Iris pigment epithelial cell (primary cell): ENCODE data around the gene C10orf143.
"Not testable (repeated sequence)": the region's sequence is repeated elsewhere in the genome, so short reads cannot be mapped to it uniquely, and the experiment has no call there.

Source experiments
- DNase-seq: peaks from one replicate; pipeline ENCODE4 v3.0.0-alpha.2; 2011; ENCODE audit warnings: low read depth

The C10orf143 gene

DNA sequence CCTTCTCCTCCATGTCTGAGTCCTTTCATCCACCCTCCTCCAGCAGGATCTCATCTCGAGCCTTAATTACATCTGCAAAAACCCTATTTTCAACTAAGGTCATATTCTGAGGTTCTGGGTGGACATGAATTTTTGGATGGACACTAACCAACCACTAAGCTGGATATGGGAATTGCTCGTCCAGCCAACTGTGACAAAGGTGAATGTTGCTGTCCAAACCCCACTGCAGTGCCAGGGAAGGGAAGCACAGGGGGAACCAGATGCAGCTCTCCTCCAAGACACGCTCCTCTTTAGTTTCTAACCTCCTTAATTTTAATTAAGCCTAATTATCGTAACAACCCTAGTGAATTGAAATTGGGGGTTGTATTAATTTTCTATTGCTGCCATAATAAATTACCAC lies 81.4 kb downstream of the C10orf143 start:
- no peak for DNase-seq

DNA sequence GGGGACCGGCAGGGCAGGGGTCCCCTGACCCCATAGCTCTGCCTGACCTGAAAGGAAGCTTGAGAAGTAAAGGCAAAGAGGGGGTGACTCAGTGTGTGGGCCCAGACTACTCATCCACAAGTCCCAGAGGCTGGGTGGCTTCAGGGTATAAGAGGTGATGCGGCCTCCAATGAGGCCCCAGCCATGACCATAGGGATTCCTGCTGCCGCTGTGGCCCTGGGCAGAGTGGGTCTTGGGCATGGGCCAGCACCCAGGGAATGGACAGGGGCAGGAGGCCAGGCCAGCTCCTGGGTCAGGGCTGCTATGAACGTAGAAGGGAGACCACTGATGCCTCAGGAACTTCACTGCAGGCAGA lies 82.2 kb downstream of the C10orf143 start:
- DNase-seq, result no peak

DNA sequence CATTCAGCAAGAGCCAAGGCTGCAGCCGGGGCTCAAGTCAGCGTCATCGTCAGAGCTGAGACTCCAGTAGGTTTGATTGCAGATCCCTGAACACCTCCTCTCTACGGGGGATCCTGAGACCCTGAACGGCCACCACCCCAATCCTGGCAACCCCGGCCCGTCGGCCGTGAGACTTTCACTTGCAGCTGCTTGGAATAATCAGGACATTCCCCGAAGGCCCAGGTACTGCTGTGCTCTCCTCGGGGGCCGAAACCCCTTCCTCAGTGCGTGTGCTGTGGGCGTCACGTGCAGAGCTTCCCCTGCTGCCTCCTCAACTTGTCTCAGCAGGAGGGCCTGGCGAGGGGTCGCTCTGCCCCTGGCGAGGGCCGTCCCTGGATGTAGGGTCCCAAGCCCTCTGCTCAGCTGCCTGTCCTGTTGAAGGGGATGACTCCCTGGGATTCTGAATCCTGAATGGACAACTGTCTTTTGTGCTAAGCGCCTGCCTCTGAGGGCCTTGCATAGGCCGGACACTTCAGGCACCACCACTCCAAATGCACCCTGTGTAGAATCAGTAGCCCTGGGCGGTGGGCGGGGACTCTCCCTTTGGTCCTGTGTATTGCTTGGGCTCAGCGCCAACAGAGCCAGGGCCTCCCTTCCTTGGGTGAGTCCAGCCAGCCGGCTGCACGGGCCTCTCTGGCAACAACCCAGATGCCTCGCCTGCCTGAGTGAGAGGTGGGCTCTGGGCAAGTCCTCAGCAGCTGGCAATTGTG lies 82.7 kb downstream of the C10orf143 start:
- no peak for DNase-seq

DNA sequence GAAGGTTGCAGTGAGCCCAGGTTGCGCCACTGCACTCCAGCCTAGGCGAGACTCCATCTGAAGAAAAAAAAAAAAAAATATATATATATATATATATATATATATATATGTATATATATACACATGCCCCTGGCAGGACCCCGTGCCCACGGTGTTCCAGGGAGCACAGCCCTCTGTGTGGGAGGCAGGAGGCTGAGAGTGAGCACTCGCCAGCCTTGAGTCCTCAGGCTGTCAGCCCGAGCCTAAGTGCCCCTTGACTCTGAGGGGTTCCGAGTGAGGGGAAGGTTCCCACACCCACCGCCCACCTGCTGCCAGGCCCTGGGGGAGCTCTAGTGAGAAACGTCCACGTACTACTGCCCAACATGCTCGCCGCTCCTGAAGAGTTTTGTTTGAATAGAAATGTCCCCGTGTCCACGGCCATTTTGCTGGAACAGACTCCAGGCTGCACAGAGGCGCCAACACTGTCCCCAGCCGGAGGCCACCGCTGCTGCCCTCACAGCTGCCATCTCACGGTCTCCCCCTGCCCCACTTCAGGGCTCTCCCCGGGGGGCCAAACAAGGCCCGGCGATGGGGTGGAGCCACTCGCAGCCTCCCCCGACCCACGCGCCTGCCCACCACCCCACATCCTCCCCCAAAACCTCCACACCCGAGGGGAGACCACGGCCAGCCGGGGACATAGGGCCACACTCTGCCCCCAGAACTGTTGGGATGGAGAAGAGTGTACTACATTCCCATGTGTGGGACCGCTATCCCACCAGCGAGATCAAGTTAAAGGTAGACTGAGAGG lies 83.8 kb downstream of the C10orf143 start:
- DNase-seq, result no peak

DNA sequence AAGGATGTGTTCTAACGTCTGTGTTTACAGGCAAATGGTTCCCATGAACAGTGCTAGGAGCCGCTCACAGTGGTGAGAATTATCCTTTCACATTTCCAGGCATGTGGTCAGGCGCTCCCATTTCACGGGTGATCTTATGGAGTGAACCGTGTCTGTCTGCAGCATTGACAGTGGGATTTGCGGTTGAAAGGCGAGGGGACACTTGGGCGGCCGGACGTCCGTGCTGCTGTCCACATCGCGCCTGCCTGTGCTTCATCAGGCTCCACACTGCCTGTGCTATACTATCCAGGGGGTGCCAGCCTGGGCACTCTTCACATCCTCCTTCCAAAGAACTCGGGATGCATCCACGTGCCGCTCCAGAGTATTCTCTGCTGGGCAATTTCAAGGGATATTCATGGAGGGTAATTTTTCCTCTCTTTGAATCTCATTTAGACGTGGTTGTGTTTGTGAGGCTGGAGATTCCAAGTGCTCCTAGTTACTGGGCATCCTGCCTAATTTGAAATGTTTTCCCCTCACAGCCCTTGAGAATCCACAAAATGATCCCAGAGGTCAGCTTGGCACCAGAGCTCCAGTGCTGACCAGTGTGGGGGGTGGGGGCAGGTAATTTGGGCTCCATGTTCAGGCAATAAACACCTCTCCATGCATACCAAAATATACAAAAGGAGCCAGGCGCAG lies 84.7 kb downstream of the C10orf143 start:
- no peak for DNase-seq

DNA sequence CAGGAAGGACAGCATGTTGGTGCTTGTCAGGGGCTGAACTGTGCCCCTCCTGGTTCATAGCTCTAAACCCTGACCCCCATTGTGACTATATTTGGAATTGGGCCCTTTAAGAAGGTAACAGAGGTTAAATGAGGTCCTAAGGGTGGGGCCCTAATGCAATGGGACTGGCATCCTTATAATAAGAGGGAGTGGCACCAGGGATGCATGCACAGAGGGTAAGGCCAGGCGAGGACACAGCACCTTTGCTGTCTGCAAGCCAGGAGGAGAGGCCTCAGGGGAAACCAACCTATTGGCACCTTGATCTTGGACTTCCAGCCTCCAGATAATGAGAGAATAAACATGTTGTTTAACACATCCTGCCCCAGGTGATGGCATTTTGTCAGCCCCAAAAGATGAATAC lies 85.3 kb downstream of the C10orf143 start:
- DNase-seq, result no peak

DNA sequence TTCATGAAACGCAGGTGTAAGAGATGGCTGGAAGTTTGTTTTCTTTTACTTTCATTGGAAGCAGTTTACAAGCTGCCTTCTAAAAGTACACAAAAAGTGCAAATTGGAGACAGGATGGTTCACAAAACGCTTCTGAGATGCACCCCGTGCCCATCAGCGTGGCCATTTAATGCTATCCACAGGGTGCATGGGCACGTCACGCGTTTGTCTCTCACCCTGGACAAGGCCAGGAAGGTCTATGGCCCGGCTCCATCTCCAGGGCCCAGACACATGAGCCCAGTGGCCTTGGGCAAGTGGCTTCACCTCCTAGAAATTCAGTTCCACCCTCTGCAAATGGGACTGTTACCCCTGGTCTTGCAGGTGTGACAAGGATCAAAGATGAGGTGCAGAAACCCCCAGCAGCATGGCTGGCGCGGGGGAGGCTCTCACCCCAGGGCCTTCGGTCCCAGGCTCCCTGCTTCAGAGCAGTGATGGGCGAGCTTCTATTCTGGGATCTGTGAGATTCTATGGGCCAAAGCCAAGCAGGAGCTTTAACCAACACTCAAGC lies 85.8 kb downstream of the C10orf143 start:
- no peak for DNase-seq

DNA sequence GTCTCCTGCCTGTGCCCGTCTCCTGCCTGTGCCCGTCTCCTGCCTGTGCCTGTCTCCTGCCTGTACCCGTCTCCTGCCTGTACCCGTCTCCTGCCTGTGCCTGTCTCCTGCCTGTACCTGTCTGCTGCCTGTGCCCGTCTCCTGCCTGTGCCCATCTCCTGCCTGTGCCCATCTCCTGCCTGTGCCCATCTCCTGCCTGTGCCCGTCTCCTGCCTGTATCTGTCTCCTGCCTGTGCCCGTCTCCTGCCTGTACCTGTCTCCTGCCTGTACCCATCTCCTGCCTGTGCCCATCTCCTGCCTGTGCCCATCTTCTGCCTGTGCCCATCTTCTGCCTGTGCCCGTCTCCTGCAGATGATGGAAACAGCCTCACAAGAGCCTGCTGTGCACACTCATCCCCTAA lies 86.3 kb downstream of the C10orf143 start:
- not testable (repeated sequence) for DNase-seq

DNA sequence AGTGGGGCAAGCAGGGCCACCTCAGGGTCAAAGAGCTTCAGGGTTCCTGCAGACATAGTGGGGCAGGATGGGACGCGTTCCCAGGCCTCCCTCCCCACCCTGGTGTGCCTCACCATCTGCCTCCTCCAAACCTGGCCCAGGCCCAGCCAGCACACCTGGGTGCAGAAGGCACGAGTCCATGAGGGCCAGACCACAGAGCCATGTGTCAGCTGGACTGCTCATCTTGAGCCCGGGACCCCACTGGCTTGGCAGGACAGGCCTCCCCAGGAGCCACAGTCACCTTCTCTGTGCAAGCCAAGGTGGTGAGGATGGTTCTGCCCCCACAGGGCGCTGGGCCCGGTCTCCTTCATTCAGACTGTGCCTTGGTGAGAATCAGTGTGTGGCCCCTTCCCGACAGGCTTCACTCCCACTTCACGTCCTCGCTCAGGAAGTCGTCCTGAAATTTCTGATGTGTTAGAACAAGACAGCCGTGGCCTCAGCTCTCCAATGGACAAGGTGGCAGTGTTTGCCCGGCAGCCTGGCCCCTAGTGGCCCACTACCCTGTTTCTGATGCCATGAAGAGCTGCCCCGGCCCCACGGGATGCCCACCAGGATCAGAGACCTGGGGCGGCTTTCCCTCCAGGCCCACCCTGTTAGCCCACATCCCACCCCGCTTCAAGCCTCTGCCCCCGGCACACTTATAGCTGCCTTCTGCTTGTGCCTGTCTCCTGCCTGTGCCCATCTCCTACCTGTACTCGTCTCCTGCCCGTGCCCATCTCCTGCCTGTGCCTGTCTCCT lies 87.0 kb downstream of the C10orf143 start:
- DNase-seq, result no peak

DNA sequence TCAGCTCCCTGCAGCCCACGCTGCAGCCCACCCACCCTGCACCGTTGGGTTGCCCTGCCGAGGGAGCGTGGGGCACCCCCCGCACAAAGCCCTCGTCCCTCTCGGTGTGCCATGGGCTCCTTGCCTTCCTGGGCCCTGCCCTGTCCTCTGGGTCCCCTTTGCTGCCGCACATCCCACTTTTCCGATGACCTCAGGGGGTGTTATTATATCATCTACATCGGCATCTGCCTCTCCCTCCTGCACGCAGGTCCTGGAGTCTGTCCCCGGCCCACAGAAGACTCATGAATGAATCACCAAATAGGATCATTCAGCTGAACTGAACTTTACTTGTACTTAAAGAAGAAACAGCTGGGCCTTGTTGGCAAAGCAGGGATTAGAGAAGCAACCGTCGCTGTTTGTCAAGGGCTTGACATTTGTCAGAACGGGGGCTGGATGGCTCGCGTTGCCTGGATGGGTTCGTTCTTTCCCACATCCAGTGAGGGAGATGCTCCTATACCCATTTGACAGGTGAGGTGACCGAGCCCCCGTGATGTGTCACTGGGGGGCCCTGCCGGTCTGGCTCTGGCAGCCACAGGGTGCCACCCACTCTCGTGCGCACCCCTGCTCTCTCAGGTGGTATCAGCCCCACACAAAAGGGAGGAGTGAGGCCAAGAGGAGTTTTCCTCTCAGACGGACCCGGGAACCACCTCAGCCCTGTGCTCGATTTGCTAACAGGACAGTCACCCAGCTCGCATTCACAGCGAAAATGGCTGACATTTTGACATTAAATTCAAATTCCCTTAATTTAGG lies 87.9 kb downstream of the C10orf143 start:
- peak; percentile 25 for DNase-seq

DNA sequence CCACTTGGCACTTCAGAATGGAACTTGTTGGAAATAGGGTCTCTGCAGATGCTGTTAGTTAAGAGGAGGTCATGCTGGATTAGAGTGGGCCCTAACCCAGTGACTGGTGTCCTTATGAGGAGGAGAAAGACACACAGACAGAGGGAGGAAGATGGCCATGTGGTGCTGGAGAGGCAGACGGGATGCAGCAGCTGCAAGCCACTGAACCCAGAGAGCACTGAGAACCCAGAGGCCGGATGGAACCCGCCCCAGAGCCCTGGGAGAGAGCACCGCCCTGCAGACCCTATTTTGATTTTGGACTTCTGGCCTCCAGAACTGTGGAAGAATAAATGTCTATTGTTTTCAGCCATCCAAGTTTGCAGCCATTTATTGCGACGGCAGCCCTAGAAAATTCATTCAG lies 88.5 kb downstream of the C10orf143 start:
- DNase-seq, result no peak

DNA sequence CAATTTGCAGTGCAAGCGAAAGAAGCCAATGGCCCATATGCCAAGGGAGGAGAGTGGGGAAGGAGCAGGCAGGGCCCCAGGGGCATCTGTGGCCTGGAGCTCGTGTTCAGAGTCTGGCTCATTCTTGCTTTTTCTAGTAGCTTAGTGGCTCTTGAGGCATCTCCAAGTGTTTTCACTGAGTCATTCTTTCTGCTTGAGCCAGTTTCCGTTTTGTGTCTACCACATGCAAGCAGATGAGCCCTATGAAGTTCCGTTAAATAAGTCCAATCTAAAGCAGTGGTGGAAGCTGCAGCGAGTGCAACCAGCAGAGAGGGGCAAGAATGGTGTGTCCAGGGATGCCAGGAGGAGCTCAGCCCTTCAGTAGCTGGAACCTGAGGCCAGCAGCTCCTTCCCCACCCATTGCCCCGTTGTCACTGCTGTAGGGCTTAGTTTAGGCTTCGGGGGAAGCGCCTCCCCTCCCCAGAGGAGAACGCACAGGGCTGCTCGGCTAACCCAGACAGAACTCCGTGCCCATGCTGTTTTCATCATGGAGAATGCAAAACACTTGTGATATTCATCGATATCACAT lies 89.2 kb downstream of the C10orf143 start:
- peak; percentile 30 for DNase-seq

DNA sequence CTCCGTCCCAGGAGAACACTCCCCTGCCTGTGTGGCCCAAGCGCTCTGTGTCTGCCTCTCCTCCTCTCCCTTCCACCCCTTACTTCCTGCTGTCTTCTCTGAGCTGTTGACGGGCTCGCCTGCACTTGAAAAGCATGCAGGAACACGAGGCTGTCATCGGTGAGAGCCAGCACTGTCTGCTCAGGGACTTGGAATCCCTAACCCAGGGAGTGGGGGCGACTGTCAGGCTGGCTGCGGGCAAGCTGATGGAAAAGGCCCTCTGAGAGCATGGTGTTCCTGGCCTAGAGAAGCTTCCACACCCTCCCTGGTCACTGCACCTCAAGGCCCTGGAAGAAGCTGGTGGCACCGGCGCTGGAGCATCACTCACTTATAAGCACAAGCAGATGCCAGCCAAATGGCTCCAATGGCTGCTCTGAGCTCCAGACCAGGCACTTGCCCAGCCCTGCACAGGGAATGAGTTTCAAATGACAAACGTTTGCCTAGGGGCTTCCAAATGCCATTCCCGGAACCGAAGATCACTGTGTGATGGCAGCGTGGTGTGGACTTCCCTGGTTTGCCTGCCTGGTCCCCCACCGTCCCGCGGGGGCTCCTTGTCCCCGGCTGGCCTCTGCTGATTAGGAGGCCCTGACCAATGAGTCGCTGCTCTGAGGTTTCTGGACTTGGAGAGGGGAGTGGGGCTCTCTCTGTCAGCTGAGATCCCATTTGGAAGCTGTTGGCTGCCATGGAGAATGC lies 89.8 kb downstream of the C10orf143 start:
- DNase-seq, result no peak

DNA sequence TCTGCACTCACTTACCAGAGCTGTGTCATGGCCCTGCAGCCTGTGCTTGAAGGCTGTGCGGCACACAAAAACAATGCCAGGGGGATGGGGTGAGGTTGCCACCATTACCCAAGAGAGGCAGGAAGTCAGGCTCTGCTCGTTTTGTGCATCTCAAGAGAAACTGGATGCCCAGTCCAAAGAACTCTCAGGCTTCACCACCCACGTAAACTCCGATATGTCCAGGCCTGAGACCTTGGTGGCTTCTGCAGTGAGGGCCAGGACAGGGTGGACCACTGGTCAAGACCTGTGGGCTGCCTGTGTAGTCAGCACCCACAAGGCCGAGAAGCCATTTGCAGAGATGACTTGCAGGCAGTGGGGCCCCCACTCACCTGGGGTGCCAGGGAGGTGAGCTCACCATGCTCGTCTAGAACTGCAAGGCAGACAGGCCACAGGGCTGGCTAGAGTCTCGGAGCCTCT lies 91.9 kb downstream of the C10orf143 start:
- no peak for DNase-seq

DNA sequence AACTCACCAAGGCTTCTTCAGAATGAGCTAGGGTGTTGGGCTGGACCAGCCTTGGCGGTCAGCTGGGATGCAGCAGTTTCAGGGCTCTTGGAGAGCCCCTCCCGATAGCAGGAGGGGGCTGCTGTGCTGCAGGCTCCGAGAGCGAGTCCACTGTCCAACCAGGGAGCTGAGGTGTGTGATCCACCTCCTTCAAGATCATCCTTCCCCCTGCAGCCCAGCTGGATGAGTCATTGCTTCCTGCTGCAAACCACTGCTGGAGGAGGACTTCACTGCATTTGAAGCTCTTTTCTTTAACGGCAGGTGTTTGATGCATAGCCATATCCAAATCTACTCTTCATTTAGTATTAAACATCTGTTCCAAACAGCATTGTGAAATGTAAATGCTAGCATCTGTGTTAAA lies 92.4 kb downstream of the C10orf143 start:
- peak; percentile 44 for DNase-seq

DNA sequence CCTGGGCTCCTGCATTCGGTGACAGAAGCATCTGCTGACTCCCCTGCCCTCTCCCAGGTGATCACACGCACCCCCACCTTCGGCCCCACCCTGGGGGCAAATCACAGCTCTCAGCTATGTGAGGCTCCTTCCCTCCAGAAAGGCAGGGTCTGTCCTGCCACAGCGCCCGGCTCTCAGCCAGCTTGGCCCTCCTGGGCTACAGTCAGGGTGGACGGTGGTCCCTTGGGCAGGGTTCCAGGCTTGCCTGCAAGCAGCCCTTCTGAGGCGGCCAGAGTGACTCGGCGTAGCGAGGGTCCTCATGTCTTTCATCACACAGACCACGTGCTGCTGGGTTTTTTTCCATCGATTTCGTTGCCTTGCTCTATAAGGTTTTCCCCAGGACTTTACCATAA lies 93.0 kb downstream of the C10orf143 start:
- DNase-seq, result no peak

DNA sequence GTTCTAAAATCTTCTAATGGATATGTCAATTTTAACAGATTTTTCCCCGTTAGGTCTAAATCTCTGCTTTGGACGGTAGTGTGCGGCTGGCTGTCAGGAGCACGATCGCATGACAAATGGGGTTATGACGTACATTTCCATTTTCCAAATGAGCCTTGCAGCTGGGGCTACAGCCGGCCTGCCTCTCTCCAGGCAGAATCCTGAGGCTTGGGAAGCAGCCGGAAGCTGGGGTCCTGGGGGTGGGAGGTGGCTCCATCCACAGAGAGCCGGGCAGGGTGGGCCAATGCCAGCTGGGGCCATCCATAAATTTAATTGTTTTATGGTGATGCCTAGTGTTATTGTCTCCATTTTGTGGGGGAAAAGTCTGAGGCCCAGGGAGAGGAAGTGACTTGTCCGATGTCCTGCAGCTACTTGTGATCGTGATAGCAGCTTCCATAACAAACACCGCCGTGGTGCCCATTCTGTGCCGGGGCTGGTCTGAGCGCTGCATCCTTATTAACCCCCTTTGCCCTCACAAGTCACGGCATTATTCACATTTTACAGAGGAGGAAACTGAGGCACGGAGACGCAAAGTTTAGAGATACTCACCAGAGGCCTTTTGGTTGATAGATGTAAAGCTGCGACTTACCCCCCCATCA lies 93.5 kb downstream of the C10orf143 start:
- no peak for DNase-seq

DNA sequence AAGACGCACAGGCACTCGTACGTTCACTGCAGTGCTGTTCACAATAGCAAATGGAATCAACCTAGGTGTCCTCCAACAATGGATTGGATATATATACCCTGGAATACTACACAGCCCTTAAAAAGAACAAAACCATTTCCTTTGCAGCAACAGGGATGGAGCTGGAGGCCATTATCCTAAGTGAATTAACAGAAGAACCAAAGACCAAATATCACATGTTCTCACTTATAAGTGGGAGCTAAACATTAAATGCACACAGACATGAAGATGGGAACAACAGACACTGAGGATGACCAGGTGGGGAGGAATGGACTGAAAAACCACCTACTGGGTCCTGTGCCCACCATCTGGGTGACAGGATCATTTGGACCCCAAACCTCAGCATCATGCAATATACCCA lies 94.5 kb downstream of the C10orf143 start:
- no peak for DNase-seq

DNA sequence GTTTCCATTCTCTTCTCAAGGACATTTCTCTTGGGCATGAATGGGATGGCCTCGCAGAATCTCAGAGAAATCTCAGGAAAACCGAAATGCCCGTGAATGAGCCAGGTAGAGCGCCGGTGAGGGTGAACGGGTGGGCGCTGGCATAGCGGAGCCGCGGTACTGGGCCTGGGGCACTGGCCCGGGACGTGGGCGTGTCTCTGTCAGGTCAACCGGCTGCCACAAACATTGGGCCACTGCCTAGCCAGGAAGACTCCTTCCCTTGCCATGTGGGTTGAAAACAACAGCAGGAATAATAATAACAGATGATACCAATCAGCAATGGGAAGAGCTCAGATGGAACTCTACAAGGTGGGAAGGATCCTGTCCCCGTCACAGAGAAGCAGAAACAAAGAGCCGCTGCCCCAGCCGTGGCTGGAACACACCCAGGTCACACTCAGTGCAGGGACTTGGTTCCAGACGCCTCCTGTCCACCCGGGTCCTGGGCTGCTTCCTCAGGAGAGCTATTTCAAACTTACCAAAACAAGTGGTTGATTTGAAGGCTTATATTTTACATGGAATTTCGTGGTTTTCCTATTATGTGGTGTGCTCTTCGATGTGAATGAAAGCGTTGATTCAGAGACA lies 95.4 kb downstream of the C10orf143 start:
- DNase-seq, result no peak
